ENCODE results near the gene PDGFB. TPM values are rescaled to one million over a fixed set of nuclear protein-coding genes. Genes with fewer than 3 reads are reported as not detected.
A peak's percentile ranks its signal among the peaks of the same experiment; 100 is the strongest.

The PDGFB gene
- total and polyA plus RNA-seq, 8 donors = 1.2 to 58.5 (median 3.9) TPM

DNA sequence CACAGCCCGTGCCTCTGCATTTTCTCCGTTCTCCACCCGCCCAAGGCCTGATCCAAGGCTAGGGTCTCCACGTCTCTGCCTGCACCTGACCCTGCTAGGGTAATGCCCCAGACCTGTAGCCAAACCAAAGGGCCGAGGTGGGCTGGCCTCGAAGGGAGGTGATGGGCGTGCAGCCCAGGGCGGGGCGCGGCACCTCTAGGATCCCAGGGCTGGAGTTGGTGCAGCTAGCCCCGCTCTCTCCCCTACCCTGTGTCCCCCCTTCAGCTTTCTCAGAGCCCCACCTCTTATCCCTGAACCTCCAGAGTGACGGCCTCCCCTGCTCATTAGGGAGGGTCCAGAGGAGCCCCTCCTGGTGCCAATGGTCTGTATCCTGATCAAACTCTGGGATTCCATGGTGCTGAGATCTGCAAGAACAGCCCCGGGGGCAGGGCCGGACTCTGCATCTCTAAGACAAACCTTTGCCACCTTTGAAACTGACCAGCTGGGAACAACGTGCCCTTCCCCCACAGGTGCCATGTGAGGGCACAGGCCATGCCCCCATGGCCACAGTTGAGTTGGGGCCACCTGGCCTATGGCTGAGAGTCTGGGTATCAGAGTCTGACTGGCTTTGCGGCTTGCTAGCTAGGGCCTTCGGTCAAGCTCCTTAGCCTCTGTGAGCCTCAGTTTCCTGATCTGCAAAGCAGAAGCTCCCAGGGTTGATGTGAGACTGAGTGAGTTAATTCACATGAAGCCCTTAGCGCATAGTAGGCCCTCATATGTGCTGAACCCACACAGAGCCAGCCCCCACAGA, 69.2 kb downstream of the PDGFB start:
- no peak for TF ChIP-seq POLR2A (IDR thresholded peaks at IDR 0.05)
- no peaks in the 10 kb centered on the region for H3K36me3 ChIP-seq
- peaks cover 42 to 70% (median 49%) of the 10 kb centered on the region in 4 donors for H3K4me1 ChIP-seq
- H3K4me3 ChIP-seq = peak overlapping the region in 2 of 4 donors; percentile 16 to 21
- peak overlapping the region; percentile 53 to 85 (median 71) for H3K27ac ChIP-seq
- no peaks in the 10 kb centered on the region for H3K27me3 ChIP-seq
- H3K9me3 ChIP-seq = no peaks in the 10 kb centered on the region
- DNase-seq = peak in 1 of 2 donors; percentile 28
- intact Hi-C loops (cut with DNase I; ENCODE audit: low total_unique reads) = no loop called here
- 73 to 77% (median 74%) methylated on average over 7 to 18 of the region's 18 CpGs for WGBS, 5 donors

DNA sequence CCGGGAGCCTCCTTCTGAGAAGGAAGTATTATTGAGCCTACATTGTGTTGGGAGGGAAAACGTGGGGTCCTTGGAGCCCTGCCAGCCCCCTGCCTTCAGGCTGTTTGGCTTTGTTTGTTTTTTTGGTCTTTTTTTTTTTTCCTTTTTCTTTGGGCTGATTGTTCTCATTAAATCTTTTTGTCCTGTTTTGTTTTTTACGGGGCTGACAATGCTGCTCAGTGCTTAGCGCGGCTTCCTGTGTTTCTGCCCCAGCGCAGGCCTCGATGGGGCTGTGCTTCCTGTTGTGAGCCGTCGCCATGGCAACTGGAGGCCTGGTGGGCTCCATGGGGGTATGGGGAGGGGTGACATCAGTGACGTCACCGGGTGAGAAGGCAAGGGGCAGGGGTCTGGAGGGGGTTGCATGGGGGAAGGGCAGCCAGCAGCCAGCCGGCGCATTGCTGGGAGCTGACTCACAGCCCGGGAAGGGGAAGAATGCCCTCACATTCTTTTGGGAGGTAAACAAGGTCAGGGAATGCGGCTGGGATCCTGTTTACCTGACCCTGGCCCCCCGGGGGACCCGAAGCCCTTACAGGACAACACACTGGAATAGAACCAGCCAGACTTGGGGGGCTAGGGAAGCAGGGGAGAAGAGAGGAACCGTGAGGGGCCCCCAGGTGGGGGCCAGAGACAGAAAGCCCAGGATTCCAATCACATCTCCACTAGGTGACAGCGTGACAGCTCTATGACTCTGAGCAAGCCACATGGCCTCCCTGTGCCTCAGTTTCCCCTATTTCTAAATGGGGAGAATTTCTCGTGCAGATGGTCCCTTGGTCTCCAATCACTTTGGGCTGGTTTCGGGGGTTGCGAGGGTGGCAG, 70.1 kb downstream of the PDGFB start:
- peak overlapping the region; percentile 68 to 85 (median 71) for H3K27ac ChIP-seq
- no peak overlapping the region for H3K4me3 ChIP-seq
- no peaks in the 10 kb centered on the region for H3K27me3 ChIP-seq
- intact Hi-C loops (cut with DNase I; ENCODE audit: low total_unique reads) = loop anchor here (5.0 kb wide), 1 partner anchor 138 kb away; no protein-coding TSS in a partner anchor
- DNase-seq = peak; percentile 59 to 96
- no peaks in the 10 kb centered on the region for H3K9me3 ChIP-seq
- peak; percentile 68 for TF ChIP-seq EP300 (IDR thresholded peaks at IDR 0.05)
- TF ChIP-seq, protein P1, sequence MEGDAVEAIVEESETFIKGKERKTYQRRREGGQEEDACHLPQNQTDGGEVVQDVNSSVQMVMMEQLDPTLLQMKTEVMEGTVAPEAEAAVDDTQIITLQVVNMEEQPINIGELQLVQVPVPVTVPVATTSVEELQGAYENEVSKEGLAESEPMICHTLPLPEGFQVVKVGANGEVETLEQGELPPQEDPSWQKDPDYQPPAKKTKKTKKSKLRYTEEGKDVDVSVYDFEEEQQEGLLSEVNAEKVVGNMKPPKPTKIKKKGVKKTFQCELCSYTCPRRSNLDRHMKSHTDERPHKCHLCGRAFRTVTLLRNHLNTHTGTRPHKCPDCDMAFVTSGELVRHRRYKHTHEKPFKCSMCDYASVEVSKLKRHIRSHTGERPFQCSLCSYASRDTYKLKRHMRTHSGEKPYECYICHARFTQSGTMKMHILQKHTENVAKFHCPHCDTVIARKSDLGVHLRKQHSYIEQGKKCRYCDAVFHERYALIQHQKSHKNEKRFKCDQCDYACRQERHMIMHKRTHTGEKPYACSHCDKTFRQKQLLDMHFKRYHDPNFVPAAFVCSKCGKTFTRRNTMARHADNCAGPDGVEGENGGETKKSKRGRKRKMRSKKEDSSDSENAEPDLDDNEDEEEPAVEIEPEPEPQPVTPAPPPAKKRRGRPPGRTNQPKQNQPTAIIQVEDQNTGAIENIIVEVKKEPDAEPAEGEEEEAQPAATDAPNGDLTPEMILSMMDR (IDR thresholded peaks at IDR 0.05) = no peak
- peak; percentile 4 to 37 (median 33) for TF ChIP-seq POLR2AphosphoS5 (IDR thresholded peaks at IDR 0.05)
- peaks cover 42 to 72% (median 49%) of the 10 kb centered on the region in 4 donors for H3K4me1 ChIP-seq
- 20 to 31% (median 30%) methylated on average over 22 of the region's 22 CpGs for WGBS, 5 donors
- no peaks in the 10 kb centered on the region for H3K36me3 ChIP-seq

DNA sequence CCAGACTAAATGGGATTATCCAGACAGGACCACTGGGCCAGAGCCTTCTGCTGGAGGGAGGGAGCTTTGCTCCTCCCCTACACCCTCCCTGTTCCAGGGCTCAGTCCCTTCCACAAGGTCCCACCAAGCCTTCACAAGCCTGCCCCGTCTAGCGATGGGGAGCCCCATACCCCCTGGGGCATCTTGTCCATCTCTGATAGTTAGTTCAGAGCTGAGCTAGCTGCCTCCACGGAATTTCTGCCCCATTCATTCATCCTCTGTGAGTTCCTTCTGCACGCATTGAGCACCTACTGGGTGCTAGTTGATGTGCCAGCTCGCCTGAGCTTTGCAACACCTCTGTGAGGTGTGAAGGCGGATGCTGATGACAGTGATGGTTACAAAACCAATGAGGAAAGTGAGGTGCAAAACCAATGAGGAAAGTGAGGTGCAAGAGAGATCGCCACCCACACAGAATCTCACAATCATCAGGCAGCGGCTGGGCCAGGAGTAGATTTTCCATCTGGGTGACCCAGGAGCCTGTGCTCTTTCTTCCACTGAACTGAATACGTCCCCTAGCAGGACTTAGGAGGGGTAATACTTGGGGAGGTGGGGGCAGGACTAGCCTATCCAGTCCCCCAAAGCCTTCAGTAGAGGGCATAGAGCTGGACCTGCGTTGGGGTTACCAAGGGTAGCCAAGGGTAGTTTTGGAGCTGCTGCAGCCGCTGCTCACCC, 70.8 kb downstream of the PDGFB start:
- Histone ChIP-seq H3K4me3 (no peak overlapping the region), H3K9me3 (no peaks in the 10 kb centered on the region), H3K36me3 (no peaks in the 10 kb centered on the region), H3K4me1 (peaks cover 42 to 72% (median 49%) of the 10 kb centered on the region in 4 donors), H3K27ac (peak overlapping the region; percentile 68 to 85 (median 71)), H3K27me3 (no peaks in the 10 kb centered on the region)
- WGBS, 5 donors = 62 to 83% (median 65%) methylated on average over 11 of the region's 11 CpGs
- DNase-seq = peak in 1 of 2 donors; percentile 36
- intact Hi-C loops (cut with DNase I; ENCODE audit: low total_unique reads) = loop anchor here (5.0 kb wide), 1 partner anchor 138 kb away; no protein-coding TSS in a partner anchor
- TF ChIP-seq EP300 (IDR thresholded peaks at IDR 0.05) = no peak
- TF ChIP-seq, protein P1 (IDR thresholded peaks at IDR 0.05) = no peak
- no peak for TF ChIP-seq POLR2A (IDR thresholded peaks at IDR 0.05)
- TF ChIP-seq POLR2AphosphoS5 (IDR thresholded peaks at IDR 0.05) = no peak

Other genes with a start within 250 kb of the PDGFB start
- 10 to 100 TPM in 1 of 5 donors, 1 to 10 TPM in 4; 1.2 to 11.6 (median 2.0) TPM for gene APOBEC3C, start 230.7 kb downstream of the PDGFB start, total RNA-seq
- gene APOBEC3C, start 230.7 kb downstream of the PDGFB start, polyA plus RNA-seq = 10 to 100 TPM; 12.1 to 15.4 (median 14.9) TPM
- 1 to 10 TPM in 3 of 5 donors, under 1 TPM in 1, not detected in 1; 0.29 to 5.3 (median 2.4) TPM for gene APOBEC3D, start 223.9 kb downstream of the PDGFB start, total RNA-seq
- gene APOBEC3D, start 223.9 kb downstream of the PDGFB start, polyA plus RNA-seq = 1 to 10 TPM; 1.3 to 3.3 (median 2.9) TPM
- 1 to 10 TPM in 3 of 5 donors, under 1 TPM in 1, not detected in 1; 0.89 to 4.1 (median 2.3) TPM for gene APOBEC3F, start 204.1 kb downstream of the PDGFB start, total RNA-seq
- 1 to 10 TPM; 4.1 to 8.2 (median 4.6) TPM for gene APOBEC3F, start 204.1 kb downstream of the PDGFB start, polyA plus RNA-seq
- gene APOBEC3G, start 167.7 kb downstream of the PDGFB start, total RNA-seq = 10 to 100 TPM in 1 of 5 donors, 1 to 10 TPM in 2, under 1 TPM in 1, not detected in 1; 0.45 to 19.6 (median 3.6) TPM
- 1 to 10 TPM; 4.1 to 9.3 (median 7.0) TPM for gene APOBEC3G, start 167.7 kb downstream of the PDGFB start, polyA plus RNA-seq
- 1 to 10 TPM in 1 of 5 donors, not detected in 4; 7.8 TPM for gene APOBEC3H, start 147.7 kb downstream of the PDGFB start, total RNA-seq
- gene APOBEC3H, start 147.7 kb downstream of the PDGFB start, polyA plus RNA-seq = under 1 TPM in 1 of 3 donors, not detected in 2; 0.63 TPM
- gene CBX7, start 92.3 kb downstream of the PDGFB start, total RNA-seq = 10 to 100 TPM; 10.1 to 84.6 (median 29.6) TPM
- 10 to 100 TPM; 28.6 to 46.3 (median 29.8) TPM for gene CBX7, start 92.3 kb downstream of the PDGFB start, polyA plus RNA-seq
- gene RPL3, start 74.6 kb upstream of the PDGFB start, total RNA-seq = 1,000 to 10,000 TPM in 4 of 5 donors, 100 to 1,000 TPM in 1; 940 to 2,730 (median 1,959) TPM
- gene RPL3, start 74.6 kb upstream of the PDGFB start, polyA plus RNA-seq = 1,000 to 10,000 TPM; 2,938 to 5,267 (median 3,478) TPM
- gene SYNGR1, start 105.0 kb upstream of the PDGFB start, total RNA-seq = 1 to 10 TPM in 4 of 5 donors, under 1 TPM in 1; 0.45 to 9.3 (median 5.2) TPM
- gene SYNGR1, start 105.0 kb upstream of the PDGFB start, polyA plus RNA-seq = 10 to 100 TPM in 1 of 3 donors, 1 to 10 TPM in 2; 7.3 to 18.1 (median 7.8) TPM
- gene TAB1, start 154.8 kb upstream of the PDGFB start, total RNA-seq = 10 to 100 TPM; 11.9 to 76.8 (median 19.1) TPM
- gene TAB1, start 154.8 kb upstream of the PDGFB start, polyA plus RNA-seq = 10 to 100 TPM; 12.8 to 13.9 (median 13.4) TPM
- gene MGAT3, start 212.0 kb upstream of the PDGFB start, total RNA-seq = 10 to 100 TPM in 1 of 5 donors, 1 to 10 TPM in 3, under 1 TPM in 1; 0.89 to 12.0 (median 1.8) TPM
- 1 to 10 TPM; 1.1 to 2.9 (median 1.4) TPM for gene MGAT3, start 212.0 kb upstream of the PDGFB start, polyA plus RNA-seq